ENCODE results near the gene NFAT5.

Gene NFAT5

DNA sequence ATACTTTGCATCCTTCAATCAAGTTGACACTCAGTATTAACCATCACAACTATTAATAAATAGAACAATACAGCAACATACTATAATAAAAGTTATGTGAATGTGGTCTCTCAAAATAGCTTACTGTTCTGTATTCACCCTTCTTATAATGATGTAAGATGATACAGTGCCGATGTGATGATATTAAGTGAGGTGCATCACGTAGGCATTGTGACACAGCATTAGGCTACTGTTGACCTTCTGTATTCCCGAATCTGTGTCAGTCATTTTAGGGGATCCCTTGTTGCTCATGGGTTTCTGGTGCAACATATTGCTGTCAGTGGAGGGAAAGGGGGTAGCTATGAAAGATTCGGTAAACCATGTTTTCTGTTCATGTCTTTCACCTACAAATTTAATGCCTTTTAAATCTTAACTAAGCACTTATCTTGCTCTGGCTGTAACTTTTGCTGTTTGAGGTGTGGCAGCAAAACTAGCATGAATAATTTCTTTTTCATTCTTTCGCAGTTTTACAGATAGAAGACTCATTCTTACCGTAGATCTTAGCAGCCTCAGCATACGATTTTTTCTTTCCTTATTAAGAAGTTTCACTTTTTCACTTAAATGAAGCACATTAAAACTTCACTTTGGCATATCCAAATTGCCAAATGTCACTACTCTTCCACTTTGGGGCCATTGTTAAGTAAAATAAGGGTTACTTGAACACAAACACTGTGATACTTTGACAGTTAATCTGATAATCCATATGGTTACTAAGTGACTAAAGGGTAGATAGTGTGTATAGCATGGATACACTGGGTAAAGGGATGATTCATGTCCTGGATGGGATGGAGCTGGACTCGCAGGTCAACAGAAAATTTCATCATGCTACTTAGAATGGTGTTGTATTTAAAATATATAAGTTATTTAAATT is 29.6 kb downstream of the NFAT5 start:
- TF ChIP-seq POLR2A (IDR thresholded peaks at IDR 0.05; ENCODE audit: low read depth, low read length), result no peak
- FAIRE-seq (peak; percentile 23), DNase-seq (ENCODE audit: insufficient read length, low spot score) (no peak)

DNA sequence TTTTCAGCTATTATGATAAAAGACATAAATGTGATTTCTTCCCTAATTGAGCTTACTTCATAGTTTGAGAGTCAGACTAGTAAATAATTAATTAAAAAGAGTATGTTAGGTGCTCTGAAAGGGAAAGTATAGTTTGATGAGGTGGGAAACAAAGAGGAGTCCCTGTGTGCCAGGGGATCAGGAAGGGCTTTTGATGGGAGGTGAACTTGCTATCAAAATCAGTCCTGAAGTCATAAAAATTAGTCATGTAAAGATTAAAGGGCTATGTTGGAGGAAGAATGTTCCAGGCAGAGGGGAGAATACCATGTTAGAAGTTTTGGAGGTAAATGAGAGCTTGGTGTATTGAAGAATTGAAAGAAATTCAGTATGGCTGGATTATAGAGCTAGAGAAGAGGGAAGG is 31.0 kb downstream of the NFAT5 start:
- DNase-seq (ENCODE audit: insufficient read length, low spot score) (no peak), FAIRE-seq (no peak)
- TF ChIP-seq POLR2A (IDR thresholded peaks at IDR 0.05; ENCODE audit: low read depth, low read length), result no peak

DNA sequence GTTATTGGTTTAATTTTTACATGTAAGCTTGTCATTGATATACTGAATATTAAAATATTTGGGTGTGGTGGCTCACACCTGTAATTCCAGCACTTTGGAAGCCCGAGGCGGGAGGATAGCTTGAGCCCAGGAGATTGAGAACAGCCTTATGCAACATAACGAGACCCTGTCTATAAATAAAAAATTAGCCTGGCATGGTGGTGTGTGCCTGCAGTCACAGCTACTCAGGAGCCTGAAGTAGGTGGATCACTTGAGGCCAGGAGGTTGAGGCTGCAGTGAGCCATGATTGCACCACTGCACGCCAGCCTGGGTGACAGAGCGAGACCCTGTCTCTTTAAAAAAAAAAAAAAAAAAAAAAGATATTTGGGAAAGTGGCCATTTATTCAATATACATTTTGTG is 32.3 kb downstream of the NFAT5 start:
- TF ChIP-seq POLR2A (IDR thresholded peaks at IDR 0.05; ENCODE audit: low read depth, low read length), result no peak
- DNase-seq (ENCODE audit: insufficient read length, low spot score), result no peak
- FAIRE-seq, result no peak

DNA sequence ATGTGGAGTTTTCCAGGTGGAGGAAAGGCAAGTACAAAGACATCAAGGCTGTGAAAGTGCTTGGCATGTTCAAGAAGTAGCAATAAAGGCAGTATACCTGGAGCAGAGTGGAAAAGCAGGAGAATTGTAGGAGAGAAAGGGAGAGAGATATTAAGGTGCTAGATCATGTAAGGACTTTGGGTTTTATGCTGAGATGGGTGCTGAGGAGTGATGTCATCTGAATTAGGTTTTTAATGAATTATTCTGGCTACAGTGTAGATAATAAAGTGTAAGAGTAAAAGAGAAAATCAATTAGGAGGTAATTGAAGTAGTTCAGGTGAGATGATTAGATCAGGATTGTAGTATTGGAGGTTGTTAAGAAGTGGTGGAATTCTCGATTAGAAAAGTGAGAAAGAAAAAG is 34.0 kb downstream of the NFAT5 start:
- no peak for FAIRE-seq
- no peak for TF ChIP-seq POLR2A (IDR thresholded peaks at IDR 0.05; ENCODE audit: low read depth, low read length)
- DNase-seq (ENCODE audit: insufficient read length, low spot score), result no peak

DNA sequence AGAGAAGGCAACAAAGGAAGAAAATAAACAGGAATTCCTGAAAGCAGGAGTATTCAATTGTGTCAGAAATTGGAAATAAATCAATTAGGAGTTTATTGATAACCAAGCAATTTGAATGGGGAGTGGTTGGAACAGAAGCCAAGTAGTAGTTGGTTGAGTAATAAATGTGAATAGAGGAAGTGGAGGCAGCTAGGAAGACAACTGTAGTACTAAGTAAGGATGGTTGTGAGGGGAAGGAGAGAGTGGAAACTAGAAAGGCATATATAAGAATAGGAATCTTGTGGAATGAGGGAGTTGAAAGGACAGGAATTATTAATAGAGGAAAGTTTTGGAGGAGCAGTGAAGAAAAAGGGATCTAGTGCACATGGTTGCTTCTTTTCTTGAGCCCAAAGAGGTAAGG is 34.4 kb downstream of the NFAT5 start:
- TF ChIP-seq POLR2A (IDR thresholded peaks at IDR 0.05; ENCODE audit: low read depth, low read length), result no peak
- FAIRE-seq, result no peak
- no peak for DNase-seq (ENCODE audit: insufficient read length, low spot score)

DNA sequence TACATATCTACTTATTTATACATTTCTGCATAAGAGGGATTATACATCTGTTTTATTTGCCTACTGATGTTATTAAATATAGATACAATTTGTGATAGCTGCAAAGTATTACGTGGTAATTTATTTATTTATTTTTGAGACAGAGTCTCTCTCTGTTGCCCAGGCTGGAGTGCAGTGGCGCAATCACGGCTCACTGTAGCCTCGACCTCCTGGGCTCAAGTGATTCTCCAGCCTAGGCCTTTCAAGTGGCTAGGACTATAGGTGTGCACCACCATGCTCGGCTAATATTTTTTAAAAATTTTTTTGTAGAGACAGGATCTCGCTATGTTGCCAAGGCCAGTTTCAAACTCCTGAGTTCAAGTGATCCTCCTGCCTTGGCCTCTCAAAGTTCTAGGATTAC is 35.5 kb downstream of the NFAT5 start:
- no peak for TF ChIP-seq POLR2A (IDR thresholded peaks at IDR 0.05; ENCODE audit: low read depth, low read length)
- FAIRE-seq (no peak), DNase-seq (ENCODE audit: insufficient read length, low spot score) (no peak)

DNA sequence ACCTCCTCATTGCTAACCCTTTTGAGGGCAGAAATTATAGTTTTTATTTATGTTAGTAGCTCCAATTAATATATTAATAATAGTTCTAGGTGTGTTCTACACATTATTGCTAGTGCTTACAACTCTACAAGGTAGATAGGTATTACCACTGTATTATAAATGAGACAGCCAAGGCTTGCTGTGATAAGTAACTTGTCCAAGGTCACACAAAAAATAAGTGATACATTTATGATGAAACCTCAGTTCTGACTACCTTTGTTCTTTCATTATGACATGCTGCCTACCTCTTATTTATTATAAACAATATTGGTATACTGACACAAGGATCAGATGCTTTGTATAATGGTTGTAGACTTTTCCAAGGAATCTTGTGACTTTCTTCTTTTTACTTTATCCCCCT is 41.2 kb downstream of the NFAT5 start:
- FAIRE-seq, result no peak
- TF ChIP-seq POLR2A (IDR thresholded peaks at IDR 0.05; ENCODE audit: low read depth, low read length), result no peak
- no peak for DNase-seq (ENCODE audit: insufficient read length, low spot score)

DNA sequence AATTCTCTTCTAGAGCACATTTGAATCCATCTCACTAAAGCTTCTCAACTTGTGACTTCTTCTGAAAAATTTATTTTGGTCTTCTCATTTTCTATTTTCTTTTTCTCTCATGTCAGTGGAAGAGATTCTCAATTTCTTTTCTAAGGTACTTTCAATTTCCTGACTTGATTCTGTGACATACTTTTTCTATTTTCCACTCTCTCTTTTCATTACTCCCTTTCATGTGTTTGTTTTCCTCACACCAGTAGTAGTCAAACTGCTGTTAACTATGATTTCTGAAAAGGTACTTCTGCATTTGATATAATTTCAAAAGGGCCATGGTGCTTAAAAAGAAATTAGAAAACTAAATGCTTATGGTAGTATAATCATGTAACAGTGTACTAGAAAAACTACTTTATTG is 41.9 kb downstream of the NFAT5 start:
- FAIRE-seq (no peak), DNase-seq (ENCODE audit: insufficient read length, low spot score) (no peak)
- TF ChIP-seq POLR2A (IDR thresholded peaks at IDR 0.05; ENCODE audit: low read depth, low read length), result no peak

DNA sequence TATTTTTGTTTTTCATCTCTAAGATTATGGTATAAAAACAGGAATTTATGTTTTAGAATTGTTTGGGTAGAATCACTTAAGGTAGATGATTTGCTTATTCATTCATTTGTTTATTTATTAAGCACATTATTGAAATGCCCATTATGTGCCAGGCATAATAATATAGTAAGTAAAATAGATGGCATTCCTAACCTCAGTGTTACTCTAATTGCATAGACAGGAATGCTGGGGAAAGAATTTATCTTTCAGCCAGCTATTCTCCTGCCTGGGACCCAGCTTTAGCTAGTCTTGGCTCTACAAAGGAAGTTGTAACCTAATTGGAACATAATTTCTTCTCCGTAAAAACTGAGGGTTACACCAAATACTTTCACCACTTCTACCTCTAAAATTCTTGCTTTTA is 44.6 kb downstream of the NFAT5 start:
- FAIRE-seq (no peak), DNase-seq (ENCODE audit: insufficient read length, low spot score) (no peak)
- no peak for TF ChIP-seq POLR2A (IDR thresholded peaks at IDR 0.05; ENCODE audit: low read depth, low read length)

DNA sequence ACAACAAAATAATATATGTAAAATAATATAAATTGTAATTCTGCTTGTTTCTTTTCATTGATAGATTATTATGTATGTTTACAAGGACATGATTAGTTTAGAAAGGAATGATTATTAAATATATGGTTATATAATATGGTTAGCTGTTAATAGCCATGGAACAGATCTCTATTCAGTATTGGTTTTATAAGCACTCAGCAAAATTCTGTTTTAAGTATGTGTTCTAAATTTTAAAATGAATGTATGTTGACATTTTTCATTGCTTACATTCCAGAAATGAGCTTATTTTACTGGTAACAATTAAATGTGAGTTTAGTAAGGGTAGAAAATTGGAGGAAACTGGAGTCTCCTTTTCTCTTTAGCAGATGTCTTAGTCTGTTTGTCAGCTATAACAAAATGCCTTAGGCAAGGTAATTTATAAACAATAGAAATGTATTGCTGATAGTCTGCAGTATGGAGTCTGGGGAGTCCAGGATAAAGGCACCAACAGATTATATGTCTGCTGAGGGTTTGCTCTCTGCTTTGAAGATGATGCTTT is 45.4 kb downstream of the NFAT5 start:
- no peak for TF ChIP-seq POLR2A (IDR thresholded peaks at IDR 0.05; ENCODE audit: low read depth, low read length)
- no peak for DNase-seq (ENCODE audit: insufficient read length, low spot score)
- no peak for FAIRE-seq

DNA sequence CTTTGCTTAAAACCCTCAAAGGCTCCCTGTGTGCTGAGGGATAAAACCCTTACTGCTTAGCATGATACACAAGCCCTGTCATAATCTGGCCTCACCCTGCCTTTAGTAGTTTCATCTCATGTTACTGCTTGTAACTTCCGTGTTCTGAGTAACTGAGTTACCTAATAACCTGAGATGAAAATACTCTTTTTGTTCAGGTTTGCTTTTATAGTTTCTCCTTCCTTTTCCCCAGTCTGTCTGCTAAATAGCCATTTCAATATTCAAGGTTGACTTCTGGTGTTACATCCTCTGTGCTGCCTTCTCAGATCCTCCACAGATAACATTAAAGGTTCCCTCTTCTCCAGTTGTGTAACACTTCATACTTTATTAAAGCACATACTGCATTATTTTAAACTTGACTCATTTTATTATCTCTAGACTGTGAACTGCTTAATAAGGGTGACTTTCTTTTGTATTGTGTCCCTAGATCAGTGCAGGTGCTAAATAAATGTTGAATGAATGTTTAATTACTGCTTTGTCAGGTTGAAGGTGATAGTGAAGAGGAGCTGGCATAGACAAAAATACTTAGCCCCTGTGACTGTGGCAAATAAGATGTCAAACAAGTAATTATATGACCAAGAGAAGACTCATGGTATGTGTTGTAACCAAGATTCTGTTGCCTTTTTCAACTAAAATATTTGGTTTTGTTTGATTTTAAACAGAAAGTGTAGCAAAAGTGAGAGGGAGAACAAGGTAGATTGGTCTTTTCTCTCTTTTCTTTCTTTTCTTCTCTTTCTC is 47.8 kb downstream of the NFAT5 start:
- DNase-seq (ENCODE audit: insufficient read length, low spot score), result no peak
- no peak for FAIRE-seq
- TF ChIP-seq POLR2A (IDR thresholded peaks at IDR 0.05; ENCODE audit: low read depth, low read length), result no peak

DNA sequence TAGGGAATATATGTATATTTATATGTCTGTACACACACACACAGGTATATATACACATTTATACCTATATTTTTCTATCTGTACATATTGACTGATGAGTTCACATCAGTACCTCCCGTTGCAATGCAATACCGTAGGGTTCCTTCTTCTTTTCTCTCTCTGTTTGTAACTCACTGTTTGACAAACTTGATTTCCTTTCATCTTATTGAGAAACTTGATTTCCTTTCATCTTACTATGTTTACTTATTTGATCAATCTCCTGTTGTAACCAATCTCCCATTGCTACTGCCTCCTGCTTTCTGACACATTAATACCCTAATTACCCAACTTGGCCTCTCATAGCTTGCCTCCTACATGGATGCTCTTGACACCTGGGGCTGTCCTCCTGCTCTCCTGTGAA is 49.8 kb downstream of the NFAT5 start:
- no peak for TF ChIP-seq POLR2A (IDR thresholded peaks at IDR 0.05; ENCODE audit: low read depth, low read length)
- FAIRE-seq (no peak), DNase-seq (ENCODE audit: insufficient read length, low spot score) (no peak)

DNA sequence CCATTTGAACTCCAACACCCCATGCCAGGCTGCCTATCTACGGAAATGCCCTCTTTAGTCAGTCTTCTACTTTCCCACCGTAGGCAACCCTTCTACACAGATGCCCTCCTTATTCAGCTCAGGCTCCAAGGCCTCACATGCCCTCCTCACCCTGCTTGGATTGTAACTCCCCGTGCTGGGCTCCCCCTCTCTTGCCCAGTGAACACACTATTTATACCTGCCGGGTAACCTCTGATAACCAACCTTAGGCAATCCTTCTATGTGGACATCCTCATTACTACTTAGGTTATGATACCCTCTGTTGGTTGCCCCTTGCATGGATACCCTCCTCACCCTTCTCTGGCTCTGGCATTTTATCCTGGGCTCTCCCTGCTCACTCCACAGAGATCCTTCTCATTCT is 50.3 kb downstream of the NFAT5 start:
- no peak for FAIRE-seq
- TF ChIP-seq POLR2A (IDR thresholded peaks at IDR 0.05; ENCODE audit: low read depth, low read length), result no peak
- no peak for DNase-seq (ENCODE audit: insufficient read length, low spot score)

DNA sequence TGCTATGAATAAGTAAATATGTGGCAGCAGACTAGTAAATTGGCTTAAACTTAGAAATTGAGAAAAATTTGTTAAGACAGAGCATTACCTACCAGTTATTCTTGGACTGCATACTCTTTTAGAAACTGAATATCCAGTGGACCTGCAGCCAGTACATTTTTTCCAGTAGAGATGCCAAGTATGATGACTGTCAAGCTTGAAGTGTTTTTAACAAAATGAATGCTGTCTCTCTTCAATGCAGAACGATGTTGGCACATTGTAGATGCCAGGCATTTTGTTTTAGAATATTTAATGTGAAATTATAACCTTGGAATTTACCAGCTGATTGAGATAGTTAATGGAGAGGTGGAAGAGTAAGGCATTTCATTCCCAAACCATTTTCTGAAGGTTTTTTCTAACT is 52.5 kb downstream of the NFAT5 start:
- no peak for TF ChIP-seq POLR2A (IDR thresholded peaks at IDR 0.05; ENCODE audit: low read depth, low read length)
- peak; percentile 20 for FAIRE-seq
- no peak for DNase-seq (ENCODE audit: insufficient read length, low spot score)

Data from H54 (cell line).